ENCODE results near the gene SPOCK3. TPM values are rescaled to one million over a fixed set of nuclear protein-coding genes. Genes with fewer than 3 reads are reported as not detected.

Gene SPOCK3
- polyA plus RNA-seq, 2 of the 4 experiments (the other 2 are of a cell fraction), result 0.15 to 0.61 TPM

DNA sequence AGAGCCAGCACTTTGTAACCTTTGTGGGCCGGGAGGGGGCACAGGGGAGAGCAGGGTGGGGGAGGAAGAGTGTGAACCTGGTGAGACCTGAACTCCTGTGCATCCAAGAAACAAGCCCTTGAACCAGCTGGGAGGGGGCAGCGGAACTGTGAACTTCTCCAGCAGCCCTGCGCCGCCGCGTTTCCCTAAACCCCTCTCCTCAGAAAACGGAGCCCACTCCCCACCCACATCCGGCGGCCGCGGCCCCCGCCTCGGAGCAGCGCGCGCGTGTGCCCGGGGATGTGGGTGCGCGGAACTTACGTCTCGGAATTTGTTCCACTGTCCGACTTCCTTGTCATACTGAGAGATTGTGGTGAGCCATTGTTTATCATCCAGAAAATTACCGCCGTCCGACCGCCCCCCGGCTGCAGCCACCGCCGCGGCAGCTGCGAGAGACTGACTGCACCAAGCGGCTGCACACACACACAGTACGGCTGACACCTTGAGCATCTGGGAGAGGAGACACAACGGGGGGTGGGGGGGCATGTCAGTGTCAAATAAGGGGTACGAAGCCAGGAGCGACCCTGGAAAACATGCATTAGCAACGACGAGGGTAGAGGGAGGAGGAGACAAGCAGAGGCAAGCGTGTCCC is 494 bp downstream of the SPOCK3 start:
- TF ChIP-seq MYC (IDR thresholded peaks at IDR 0.05; ENCODE audit: borderline replicate concordance, low read length) (no peak), HOXA7 (CRISPR knock-in tag; IDR thresholded peaks at IDR 0.05) (no peak), MAZ (IDR thresholded peaks at IDR 0.05; ENCODE audit: borderline replicate concordance, low read depth, low read length) (no peak)
- DNase-seq (ENCODE audit: low read depth in 1 of 2, low spot score in 1 of 2) (peak in 1 of 2 experiments; percentile 1), ATAC-seq (peak; percentile 70 to 76; a peak in 4 of 6 replicates), FAIRE-seq (no peak)
- 0% methylated on average over 6 of the region's 40 CpGs for WGBS (ENCODE audit: missing lambda C conversion rate)
- POLR2A ChIA-PET, result no interaction called here
- H3K4me3 ChIP-seq, result peak overlapping the region; percentile 64
- H3K9me3 ChIP-seq, result no peaks in the 10 kb centered on the region
- CTCF ChIA-PET, result interaction anchor here (0.7 kb wide), 1 partner anchor 1241 kb away, joined by 3 read pairs; no protein-coding TSS in a partner anchor
- no peaks in the 10 kb centered on the region for H3K4me1 ChIP-seq
- peak overlapping the region in 1 of 2 experiments; percentile 61; a peak in 2 of 6 replicates for H3K27ac ChIP-seq
- peak overlapping the region; percentile 95 for H3K4me2 ChIP-seq

DNA sequence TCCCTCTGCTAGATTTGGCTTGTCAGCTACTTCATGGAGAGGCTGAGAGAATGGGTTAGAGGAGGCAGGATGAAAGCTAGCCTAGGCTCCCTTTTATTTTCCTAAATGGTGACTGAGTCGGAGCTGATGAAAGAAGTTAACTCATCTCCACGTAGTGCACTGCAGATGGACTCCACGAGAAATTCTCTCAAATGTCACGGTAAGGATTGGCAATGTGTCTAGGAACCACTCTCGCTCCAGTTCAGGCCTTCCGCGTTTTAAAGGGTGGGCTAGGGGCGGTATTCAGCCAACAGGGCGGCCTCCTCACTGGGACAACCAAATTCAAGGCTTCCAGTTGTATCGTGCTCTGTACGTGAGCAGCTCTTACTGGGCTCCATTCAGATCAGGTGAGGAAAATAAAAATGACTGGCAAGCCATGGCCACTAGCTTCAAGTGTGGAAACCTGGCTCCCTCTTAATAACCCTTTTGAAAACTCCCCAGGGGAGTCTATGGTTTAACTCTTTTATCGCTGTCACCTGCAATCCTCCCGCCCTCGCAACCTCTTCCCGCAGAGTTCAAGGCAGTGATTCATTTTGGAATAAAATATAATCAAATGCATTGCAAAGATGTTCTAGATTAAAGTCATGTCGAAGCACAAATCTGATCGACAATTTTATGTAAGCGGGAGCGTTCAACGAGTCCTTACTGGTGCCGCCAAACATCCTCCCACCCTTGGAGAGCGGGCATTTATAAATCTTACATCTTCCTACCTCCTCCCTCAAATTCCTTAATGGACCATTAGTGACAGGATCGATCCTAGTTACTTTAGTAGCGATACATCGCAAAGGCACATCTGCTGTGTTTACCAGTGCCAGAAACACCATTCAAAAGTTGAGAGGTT is 1.2 kb downstream of the SPOCK3 start:
- peak overlapping the region; percentile 95 for H3K4me2 ChIP-seq
- no peaks in the 10 kb centered on the region for H3K4me1 ChIP-seq
- WGBS (ENCODE audit: missing lambda C conversion rate), result 82% methylated on average over 22 of the region's 25 CpGs
- no peak for FAIRE-seq
- DNase-seq (ENCODE audit: low read depth in 1 of 2, low spot score in 1 of 2), result no peak
- POLR2A ChIA-PET, result no interaction called here
- no peaks in the 10 kb centered on the region for H3K9me3 ChIP-seq
- H3K27ac ChIP-seq, result no peak overlapping the region
- no peak for ATAC-seq
- TF ChIP-seq CBX8 (IDR thresholded peaks at IDR 0.05) (no peak), CEBPB (IDR thresholded peaks at IDR 0.05) (no peak), MYC (IDR thresholded peaks at IDR 0.05; ENCODE audit: borderline replicate concordance, low read length) (no peak), CHD4 (IDR thresholded peaks at IDR 0.05; ENCODE audit: borderline replicate concordance) (no peak), HOXB13 (CRISPR knock-in tag; IDR thresholded peaks at IDR 0.05; ENCODE audit: low read depth) (no peak), CBX2 (IDR thresholded peaks at IDR 0.05; ENCODE audit: borderline replicate concordance, low read depth) (no peak), RFX5 (IDR thresholded peaks at IDR 0.05) (no peak), RNF2 (IDR thresholded peaks at IDR 0.05; ENCODE audit: borderline replicate concordance, low read depth) (no peak), NFE2L2 (conservative IDR thresholded peaks at IDR 0.05; ENCODE audit: low read length) (no peak)
- TF ChIP-seq, protein P1, sequence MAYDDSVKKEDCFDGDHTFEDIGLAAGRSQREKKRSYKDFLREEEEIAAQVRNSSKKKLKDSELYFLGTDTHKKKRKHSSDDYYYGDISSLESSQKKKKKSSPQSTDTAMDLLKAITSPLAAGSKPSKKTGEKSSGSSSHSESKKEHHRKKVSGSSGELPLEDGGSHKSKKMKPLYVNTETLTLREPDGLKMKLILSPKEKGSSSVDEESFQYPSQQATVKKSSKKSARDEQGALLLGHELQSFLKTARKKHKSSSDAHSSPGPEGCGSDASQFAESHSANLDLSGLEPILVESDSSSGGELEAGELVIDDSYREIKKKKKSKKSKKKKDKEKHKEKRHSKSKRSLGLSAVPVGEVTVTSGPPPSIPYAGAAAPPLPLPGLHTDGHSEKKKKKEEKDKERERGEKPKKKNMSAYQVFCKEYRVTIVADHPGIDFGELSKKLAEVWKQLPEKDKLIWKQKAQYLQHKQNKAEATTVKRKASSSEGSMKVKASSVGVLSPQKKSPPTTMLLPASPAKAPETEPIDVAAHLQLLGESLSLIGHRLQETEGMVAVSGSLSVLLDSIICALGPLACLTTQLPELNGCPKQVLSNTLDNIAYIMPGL (CRISPR knock-in tag; IDR thresholded peaks at IDR 0.05; ENCODE audit: borderline replicate concordance), result no peak
- TF ChIP-seq, protein P2, sequence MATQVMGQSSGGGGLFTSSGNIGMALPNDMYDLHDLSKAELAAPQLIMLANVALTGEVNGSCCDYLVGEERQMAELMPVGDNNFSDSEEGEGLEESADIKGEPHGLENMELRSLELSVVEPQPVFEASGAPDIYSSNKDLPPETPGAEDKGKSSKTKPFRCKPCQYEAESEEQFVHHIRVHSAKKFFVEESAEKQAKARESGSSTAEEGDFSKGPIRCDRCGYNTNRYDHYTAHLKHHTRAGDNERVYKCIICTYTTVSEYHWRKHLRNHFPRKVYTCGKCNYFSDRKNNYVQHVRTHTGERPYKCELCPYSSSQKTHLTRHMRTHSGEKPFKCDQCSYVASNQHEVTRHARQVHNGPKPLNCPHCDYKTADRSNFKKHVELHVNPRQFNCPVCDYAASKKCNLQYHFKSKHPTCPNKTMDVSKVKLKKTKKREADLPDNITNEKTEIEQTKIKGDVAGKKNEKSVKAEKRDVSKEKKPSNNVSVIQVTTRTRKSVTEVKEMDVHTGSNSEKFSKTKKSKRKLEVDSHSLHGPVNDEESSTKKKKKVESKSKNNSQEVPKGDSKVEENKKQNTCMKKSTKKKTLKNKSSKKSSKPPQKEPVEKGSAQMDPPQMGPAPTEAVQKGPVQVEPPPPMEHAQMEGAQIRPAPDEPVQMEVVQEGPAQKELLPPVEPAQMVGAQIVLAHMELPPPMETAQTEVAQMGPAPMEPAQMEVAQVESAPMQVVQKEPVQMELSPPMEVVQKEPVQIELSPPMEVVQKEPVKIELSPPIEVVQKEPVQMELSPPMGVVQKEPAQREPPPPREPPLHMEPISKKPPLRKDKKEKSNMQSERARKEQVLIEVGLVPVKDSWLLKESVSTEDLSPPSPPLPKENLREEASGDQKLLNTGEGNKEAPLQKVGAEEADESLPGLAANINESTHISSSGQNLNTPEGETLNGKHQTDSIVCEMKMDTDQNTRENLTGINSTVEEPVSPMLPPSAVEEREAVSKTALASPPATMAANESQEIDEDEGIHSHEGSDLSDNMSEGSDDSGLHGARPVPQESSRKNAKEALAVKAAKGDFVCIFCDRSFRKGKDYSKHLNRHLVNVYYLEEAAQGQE (IDR thresholded peaks at IDR 0.05), result no peak
- TF ChIP-seq, protein P3, sequence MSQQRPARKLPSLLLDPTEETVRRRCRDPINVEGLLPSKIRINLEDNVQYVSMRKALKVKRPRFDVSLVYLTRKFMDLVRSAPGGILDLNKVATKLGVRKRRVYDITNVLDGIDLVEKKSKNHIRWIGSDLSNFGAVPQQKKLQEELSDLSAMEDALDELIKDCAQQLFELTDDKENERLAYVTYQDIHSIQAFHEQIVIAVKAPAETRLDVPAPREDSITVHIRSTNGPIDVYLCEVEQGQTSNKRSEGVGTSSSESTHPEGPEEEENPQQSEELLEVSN (IDR thresholded peaks at IDR 0.05; ENCODE audit: borderline replicate concordance, low read depth), result no peak
- TF ChIP-seq, protein P4, sequence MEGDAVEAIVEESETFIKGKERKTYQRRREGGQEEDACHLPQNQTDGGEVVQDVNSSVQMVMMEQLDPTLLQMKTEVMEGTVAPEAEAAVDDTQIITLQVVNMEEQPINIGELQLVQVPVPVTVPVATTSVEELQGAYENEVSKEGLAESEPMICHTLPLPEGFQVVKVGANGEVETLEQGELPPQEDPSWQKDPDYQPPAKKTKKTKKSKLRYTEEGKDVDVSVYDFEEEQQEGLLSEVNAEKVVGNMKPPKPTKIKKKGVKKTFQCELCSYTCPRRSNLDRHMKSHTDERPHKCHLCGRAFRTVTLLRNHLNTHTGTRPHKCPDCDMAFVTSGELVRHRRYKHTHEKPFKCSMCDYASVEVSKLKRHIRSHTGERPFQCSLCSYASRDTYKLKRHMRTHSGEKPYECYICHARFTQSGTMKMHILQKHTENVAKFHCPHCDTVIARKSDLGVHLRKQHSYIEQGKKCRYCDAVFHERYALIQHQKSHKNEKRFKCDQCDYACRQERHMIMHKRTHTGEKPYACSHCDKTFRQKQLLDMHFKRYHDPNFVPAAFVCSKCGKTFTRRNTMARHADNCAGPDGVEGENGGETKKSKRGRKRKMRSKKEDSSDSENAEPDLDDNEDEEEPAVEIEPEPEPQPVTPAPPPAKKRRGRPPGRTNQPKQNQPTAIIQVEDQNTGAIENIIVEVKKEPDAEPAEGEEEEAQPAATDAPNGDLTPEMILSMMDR (IDR thresholded peaks at IDR 0.05), result no peak
- TF ChIP-seq, protein P5, sequence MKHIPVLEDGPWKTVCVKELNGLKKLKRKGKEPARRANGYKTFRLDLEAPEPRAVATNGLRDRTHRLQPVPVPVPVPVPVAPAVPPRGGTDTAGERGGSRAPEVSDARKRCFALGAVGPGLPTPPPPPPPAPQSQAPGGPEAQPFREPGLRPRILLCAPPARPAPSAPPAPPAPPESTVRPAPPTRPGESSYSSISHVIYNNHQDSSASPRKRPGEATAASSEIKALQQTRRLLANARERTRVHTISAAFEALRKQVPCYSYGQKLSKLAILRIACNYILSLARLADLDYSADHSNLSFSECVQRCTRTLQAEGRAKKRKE (CRISPR knock-in tag; IDR thresholded peaks at IDR 0.05; ENCODE audit: low read depth), result no peak
- H3K4me3 ChIP-seq, result peak overlapping the region; percentile 64; the same call in 1 of the 3 replicates
- CTCF ChIA-PET, result interaction anchor here (0.7 kb wide), 1 partner anchor 1240 kb away, joined by 3 read pairs; no protein-coding TSS in a partner anchor
